Skin of body (tissue), 2 donors: ENCODE results near the gene AXL. TPM values are rescaled to one million over a fixed set of nuclear protein-coding genes. Genes with fewer than 3 reads are reported as not detected.
"Not testable (repeated sequence)": the region's sequence is repeated elsewhere in the genome, so short reads cannot be mapped to it uniquely, and the experiment has no call there.

ENCODE experiments used
- DNase-seq: peaks from one replicate; lab custom pipeline; 2025; lab: John Stamatoyannopoulos, UW
- total RNA-seq: library from RNA; depleted of rRNA; stranded (reverse); fragments of >200 nt; gene quantifications from one replicate; pipeline ENCODE4 v1.2.3, GENCODE V29; 2014

Gene AXL
- 36.2 TPM for total RNA-seq

DNA sequence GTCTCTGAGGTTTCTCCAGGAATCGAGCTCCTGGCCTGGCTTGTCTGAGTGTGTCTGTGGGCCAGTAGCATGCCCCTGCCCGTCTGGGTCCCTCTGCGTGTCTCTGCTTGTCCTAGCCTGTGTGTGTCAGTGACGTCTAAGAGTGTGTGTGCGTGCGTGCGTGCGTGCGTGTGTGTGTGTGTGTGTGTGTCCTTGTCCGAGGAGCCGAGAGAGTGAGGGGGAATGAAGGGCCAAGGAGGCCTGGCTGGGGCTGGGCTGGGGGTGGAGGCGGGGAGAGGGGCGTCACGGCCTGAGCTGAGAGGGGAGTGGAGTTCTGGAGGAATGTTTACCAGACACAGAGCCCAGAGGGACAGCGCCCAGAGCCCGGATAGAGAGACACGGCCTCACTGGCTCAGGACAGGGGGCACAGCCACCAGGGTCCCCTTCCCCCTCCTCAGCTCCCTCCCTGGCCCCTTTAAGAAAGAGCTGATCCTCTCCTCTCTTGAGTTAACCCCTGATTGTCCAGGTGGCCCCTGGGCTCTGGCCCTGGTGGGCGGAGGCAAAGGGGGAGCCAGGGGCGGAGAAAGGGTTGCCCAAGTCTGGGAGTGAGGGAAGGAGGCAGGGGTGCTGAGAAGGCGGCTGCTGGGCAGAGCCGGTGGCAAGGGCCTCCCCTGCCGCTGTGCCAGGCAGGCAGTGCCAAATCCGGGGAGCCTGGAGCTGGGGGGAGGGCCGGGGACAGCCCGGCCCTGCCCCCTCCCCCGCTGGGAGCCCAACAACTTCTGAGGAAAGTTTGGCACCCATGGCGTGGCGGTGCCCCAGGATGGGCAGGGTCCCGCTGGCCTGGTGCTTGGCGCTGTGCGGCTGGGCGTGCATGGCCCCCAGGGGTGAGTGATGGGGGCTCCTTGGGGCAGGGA, at the start of gene AXL:
Gene AXL (plus strand): TSS at position 609 of the 893 bp plus-strand sequence. CDS start 170 bp downstream, at position 779.
- DNase-seq, result peak; percentile 78

DNA sequence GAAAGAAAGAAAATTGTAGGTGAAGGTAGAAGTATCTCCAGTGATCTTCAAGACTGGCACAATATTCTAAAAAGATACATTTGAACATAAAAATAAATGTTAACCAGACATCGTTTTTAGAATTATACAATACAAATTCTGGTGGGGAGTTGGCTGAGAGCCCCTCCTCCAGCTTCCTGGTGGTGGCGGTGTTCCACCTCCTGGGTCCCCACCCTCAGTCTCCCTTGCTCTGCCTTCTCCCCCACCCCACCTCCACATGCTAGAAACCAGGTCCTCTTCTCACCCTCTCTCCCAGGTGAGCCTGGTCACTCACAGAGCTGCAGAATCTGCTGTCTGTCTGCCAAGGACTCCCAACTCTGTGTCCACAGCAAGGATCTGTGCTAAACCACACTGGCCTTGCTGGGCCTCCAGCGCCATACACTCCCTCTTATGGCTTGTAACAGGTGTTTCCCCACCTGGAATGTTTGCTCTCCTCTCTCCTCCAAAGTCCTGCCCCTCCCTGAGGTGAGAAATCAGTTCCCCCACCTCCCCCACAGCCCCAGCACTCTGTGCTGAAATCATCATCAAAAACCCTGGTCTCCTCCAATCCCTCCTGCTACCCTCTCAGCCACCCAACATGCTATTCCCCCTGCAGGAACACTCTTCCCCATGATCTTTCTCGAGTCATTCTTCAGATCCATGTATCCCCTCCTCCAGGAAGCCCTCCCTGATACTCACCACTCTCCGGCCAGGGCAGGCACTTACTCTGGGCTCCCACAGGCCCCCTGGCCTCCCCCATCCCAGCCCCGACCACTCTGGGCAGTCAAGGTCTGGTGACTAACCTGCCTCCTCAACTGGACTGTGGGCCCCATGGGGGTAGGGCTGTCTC, 46.5 kb upstream of the AXL start:
- no peak for DNase-seq

DNA sequence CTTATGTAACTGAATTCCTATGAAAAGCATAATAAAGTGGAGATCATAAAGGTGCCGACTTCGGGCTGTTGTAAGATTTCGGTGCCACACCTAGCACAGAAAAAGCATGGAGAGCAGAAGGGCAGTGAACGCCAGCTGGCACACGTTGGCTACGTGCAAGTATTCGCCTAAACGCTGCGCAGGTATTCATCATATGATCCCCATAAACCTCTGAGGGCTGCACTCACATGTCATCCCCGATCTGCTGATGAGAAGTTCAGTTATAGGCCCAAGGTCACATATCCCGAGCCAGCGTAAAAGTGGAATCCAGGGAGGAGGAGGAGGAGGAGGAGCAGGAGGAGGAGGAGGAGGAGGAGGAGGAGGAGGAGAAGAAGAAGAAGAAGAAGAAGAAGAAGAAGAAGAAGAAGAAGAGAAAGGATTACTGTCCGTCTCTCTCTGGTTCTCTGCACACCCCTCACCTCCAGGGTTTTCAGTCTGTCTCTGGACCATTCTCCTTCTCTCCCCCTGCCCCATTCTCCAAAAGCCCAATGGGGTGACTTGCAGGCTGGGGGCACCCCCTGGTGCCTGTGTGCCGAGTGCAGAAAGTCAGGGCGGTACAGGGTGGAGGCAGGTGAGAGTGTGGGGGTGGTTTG, 44.6 kb upstream of the AXL start:
- no peak for DNase-seq

DNA sequence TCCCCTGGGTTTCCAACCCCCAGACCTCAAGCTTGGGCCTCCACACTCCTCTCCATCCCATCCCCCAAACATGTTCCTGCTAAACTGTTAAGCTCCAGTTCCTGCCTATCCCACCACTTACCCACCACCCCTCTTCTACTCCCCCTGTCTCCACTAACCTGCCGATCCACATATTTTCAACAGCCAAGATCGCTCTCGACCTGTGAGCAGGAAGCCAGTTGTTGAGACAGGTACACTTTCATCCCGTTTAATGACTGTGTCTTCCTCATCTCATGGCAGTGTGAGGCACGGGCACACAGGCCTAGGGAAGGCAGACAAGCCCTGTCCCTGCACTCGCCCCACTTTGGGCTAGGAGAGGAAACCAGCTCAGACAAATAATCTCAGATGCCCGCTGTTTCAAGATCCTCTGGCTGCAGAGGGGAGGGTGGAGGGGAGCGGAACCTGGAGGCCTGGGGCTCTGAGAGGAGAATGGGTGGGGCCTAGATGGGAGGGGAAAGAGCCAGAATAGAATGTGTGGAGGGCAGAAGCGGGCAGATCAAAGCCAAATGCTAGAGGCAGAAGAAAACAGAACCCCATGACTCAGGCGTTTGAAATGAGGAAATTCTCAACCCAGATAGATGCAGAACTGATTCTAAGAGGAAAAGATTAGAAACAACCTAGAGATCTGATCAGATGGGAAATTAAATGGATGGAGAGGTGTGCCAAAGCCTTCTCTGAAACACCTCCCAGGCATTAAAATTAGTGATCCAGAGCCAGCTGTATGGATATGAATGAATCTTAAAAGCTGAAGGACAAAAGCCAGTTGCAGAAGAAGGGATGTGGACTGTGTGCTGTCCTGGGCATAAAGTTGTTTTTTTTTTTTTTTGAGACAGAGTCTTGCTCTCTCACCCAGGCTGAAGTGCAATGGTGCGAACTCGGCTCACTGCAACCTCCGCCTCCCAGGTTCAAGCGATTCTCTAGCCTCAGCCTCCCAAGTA, 42.9 kb upstream of the AXL start:
- peak; percentile 4 for DNase-seq

DNA sequence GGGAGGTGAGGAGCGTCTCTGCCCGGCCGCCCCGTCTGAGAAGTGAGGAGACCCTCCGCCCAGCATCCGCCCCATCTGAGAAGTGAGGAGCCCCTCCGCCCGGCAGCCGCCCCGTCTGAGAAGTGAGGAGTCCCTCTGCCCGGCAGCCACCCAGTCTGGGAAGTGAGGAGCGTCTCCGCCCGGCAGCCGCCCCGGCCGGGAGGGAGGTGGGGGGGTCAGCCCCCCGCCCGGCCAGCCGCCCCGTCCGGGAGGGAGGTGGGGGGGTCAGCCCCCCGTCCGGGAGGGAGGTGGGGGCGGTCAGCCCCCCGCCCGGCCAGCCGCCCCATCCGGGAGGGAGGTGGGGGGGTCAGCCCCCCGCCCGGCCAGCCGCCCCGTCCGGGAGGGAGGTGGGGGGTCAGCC, 38.9 kb upstream of the AXL start:
- DNase-seq, result not testable (repeated sequence)

DNA sequence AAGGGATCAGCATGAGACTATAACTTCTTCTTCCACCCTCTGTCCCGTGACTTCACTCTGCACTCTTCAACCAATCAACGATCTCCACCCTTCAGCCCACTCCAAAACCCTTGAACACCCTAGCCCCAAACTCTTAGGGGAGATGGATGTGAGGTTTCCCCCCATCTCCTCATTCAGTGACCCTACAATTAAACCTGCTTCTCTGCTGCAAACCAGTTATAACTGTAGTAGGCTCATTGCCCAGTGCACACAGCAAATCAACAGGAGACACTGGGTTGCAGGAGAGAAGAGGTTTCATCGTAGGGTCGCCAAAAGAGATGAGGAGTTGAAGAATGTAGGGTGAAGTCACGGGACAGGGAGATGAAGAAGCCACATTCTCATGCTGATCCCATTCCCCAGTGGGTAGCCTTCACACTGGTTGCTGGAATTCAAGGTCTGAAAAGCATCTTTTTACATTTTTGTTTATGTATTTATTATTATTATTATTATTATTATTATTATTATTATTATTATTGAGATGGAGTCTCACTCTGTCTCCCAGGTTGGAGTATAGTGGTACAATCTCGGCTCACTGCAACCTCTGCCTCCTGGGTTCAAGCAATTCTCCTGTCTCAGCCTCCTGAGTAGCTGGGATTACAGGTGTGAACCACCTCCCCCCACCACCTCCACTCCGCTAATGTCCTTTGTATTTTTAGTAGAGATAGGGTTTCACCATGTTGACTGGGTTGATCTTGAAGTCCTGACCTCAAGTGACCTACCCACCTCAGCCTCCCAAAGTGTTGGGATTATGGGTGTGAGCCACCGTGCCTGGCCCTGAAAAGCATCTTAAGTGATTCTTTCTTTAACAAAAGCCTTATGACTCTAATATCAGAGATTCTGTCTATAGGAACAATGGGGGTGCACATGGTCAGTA, 31.8 kb upstream of the AXL start:
- no peak for DNase-seq

DNA sequence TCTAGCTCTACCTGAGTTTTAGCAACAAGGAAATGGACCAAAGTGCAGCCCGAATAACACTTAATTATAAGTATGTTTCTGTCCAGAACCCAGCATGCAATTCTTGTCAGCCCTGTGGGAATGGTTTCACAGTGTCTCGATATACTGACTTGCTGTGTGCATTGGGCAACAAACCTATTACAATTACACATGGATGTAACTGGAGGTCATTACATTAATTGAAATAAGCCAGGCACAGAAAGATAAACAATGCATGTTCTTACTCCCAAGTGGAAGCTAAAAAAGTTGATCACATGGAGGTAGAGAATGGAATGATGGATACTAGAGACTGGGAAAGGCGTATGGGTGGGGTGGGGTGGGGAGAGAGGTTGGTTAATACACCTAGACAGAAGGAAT, 31.1 kb upstream of the AXL start:
- DNase-seq, result no peak

DNA sequence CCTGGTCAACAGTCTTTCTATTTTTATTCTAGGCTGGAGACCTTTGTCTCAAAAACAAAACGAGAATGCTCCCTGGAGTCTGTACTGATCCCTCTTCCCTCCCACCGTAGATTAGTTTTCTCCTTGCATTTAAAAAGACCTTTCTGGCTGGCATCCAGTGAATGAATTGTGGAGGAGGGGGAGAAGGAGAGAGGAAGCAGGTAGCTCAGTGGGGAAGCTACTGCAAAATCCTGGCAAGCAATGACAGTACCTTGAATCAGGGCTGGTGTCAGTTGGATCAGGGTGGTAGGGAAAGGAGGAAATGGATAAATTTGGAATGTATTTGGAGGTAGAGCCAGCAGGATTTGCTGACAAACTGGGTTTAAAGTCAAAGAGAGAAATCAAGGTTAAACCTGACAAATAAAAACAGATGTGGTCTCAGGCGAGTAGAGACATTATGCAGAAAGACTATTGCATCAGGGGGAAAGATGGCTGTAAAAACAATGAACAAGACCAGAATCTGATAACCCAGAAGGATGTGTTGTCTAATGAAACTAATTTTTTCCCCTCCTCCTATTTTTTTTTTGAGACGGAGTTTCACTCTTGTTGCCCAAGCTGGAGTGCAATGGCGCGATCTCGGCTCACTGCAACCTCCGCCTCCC, 29.5 kb upstream of the AXL start:
- no peak for DNase-seq

DNA sequence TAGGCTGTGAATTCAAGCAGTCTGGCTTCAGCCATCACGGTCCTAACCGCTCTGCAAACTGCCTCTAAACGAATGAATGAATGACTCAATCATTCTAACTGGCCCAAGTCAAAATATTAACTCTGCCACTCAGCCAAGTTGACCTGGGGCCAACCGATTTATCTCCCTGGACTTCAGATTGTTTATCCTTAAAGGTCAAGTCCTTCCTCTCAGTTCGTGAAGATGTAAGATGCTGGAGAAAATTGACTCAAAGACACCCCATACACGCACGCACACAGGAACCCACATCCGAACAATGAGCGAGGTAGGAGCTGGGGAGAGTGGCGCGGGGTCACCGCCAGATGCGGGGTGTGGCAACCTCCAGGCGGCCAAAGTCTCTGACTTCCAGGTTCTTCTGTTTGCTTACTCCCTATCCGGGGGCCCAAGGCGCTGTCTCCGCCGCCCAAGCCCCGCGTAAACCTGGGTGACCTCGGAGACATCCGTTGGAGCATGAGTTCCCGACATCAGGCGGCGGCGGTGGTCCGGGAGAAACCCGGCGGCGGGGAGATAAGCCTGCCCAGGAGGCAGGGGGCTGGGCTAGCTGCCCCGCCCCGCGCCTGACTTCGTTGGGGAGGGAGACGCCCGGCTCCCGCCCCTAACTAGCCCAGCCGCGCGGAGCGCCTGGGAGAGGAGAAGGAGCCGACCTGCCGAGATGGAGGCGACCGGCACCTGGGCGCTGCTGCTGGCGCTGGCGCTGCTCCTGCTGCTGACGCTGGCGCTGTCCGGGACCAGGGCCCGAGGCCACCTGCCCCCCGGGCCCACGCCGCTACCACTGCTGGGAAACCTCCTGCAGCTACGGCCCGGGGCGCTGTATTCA, 26.2 kb upstream of the AXL start, which contains the start of gene CYP2S1:
Gene CYP2S1 (plus strand): TSS at position 646 of the 856 bp plus-strand sequence. CDS start 46 bp downstream, at position 692.
- no peak for DNase-seq

DNA sequence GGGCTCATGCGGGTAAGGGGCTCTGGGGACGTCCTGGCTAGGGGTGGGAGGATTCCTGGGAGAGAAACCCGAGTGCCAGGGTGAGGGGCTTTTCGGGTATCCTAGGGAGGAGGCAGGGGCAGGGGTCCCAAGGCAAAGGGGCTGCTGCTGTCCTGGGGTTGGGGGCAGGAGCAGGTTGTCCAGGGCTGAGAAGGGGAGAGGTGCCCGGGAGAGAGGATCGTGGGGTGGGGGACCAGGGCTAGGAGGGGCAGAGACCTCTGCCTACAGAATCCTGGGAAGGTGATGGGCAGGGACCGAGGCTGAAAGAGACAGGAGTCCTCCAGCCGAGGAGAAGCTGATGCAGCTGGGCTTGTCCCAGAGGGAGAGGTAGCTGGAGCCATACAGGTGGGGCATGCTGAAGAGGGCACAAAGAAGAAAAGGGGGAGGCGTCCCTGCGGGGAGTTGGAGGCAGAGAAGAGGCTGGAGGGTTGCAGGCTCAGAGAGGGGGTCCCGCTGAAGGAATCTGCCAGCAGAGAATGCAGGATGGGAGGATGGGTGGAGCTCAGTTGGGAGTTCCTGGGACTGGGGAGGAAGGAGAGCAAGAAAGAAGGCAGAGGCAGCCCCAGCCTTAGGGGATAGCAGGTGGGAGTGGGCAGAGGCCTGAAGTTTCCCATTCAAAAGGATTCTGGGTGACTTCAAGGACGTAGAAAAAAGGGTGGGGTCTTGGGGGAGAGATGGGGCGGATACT, 25.4 kb upstream of the AXL start:
- no peak for DNase-seq

DNA sequence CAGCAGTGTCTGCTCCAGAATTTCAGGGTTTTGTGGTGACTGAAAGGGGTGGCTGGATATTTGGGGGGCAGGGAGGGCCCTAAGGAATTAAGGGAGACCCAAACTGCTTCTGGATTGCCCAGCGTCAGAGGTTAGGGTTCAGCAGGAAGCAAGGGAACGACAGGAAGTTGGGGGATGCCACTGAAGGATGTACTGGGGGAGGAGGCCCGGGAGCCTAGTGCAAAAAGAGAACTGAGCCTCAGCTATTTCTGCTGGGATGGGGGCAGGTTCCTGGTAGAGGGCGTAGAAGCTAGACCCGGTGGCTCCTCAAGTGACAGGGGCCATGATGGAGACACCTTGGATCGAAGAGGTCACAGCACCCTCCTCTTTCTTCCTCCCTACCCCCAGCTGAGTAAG, 24.9 kb upstream of the AXL start:
- no peak for DNase-seq

DNA sequence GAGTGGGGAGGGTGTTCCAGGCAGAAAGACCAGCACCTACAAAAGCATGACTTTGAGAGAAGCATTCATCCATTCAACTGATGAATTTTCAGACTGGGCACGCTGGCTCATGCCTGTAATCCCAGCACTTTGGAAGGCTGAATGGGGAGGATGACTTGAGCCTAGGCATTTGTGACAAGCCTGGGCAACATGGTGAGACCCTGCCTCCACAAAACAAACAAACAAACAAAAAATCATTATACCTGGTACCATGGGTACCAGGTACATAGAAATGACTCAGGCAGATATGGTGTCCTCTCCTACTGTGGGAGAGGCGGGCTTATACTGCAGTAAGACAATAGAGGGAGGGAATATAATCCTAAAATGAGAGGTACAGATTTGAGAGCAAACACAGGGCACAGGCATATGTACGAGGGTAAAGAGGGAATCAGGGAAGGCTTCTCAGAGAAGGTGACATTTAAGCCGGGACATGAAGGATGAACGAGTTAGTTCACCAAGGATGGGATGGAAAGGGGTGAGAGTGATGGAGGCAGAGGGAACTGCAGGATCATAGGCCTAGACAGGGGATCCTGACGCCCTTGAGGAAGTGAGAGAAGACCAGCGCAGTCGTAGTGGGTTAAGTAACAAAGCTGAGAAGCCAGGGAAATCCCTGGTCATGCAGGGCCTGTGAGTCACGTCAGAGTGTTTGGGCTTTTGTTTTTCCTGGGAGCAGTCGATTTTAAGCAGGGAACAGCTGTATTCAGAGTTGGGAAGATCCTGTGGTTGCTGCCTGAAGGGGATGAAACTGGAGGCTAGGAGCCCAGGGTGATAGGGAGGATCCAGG, 23.1 kb upstream of the AXL start:
- no peak for DNase-seq

DNA sequence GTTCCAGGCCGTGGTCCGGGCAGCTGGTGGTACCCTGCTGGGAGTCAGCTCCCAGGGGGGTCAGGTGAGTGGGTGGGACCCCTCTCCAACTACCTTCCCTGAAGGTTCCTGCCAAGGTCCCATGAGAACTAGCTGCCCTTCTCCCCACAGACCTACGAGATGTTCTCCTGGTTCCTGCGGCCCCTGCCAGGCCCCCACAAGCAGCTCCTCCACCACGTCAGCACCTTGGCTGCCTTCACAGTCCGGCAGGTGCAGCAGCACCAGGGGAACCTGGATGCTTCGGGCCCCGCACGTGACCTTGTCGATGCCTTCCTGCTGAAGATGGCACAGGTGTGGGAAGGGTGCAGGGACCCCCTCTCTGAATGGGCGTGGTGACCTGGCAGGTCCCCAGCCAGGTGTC, 20.5 kb upstream of the AXL start:
- DNase-seq, result no peak

DNA sequence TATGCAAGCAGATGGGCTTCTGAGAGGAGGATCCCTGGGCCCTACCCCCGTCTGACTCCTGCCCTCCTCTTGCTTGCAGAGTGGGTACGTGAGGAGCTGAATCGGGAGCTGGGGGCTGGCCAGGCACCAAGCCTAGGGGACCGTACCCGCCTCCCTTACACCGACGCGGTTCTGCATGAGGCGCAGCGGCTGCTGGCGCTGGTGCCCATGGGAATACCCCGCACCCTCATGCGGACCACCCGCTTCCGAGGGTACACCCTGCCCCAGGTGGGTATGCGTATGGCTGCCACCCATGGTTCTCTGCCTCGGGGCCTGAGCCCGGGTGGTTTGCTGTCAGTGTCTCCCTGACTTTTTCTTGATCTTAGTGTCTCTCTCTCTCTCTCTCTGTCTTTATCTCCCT, 15.7 kb upstream of the AXL start:
- DNase-seq, result no peak

DNA sequence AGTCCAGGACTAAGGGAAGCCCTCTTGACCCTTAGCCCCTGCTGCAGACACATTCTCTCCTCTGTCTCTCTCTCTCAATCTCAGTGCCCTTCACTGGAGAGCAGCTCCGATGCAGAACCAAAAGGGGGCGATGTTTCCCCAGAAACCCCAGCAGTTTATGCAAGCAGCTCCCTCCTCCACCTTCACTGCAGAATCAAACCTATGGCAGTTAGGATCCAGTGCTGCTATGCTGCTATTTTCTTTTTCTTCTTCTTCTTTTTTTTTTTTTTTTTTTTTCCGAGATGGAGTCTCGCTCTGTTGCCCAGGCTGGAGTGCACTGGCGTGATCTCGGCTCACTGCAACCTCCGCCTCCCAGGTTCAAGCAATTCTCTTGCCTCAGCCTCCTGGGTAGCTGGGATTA, 14.7 kb upstream of the AXL start:
- peak; percentile 45 for DNase-seq

DNA sequence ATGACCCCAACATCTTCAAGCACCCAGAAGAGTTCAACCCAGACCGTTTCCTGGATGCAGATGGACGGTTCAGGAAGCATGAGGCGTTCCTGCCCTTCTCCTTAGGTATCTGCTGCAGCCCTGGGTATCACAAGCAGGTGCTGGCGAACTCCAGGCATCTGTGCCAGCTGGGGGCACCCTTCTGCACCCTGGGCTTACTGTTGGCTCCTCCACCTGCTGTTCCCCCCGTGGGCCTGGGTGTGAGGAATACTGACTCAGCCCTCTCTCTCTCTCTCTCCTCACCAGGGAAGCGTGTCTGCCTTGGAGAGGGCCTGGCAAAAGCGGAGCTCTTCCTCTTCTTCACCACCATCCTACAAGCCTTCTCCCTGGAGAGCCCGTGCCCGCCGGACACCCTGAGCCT, 13.0 kb upstream of the AXL start:
- DNase-seq, result no peak

DNA sequence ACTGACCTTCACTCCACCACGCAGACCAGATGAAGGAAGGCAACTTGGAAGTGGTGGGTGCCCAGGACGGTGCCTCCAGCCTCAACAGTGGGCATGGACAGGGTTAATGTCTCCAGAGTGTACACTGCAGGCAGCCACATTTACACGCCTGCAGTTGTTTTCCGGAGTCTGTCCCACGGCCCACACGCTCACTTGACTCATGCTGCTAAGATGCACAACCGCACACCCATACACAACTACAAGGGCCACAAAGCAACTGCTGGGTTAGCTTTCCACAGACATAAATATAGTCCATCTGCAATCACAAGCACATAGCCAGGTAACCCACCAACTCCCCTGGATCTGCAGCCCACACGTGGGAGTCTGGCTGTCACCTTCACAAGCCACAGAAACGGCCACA, 12.6 kb upstream of the AXL start:
- DNase-seq, result no peak
